Left lobe of liver (tissue), 2 donors: Measurements from ENCODE around the gene PODNL1. TPM values are rescaled to one million over a fixed set of nuclear protein-coding genes. Genes with fewer than 3 reads are reported as not detected.
"Not testable (repeated sequence)": the region's sequence is repeated elsewhere in the genome, so short reads cannot be mapped to it uniquely, and the experiment has no call there.

ENCODE experiments used
- ATAC-seq: fragments of 200-7000 bp; cut with Tn5 transposase; one replicate; pipeline ENCODE4 v1.9.1; 2020; ENCODE audit warnings: mild to moderate bottlenecking, moderate library complexity
- DNase-seq: peaks from one replicate; pipeline ENCODE4 v3.0.0-alpha.2; 2020; ENCODE audit warnings: low spot score
- total RNA-seq: library from RNA; stranded (reverse); gene quantifications from one replicate; pipeline ENCODE4 v1.2.1, GENCODE V29; 2021
- donor health status: DM: no; HTN: no; CAD: no; lungs with moderate emphysema.
- donor health status: DM: no; HTN: yes; CAD: no.

The PODNL1 gene
- total RNA-seq, 1 donor from 2014 or later = not detected

GRCh38 chr19:13974073-13974472 lies 35.9 kb upstream of the PODNL1 start:
- DNase-seq = no peak
- no peak for ATAC-seq

DNA sequence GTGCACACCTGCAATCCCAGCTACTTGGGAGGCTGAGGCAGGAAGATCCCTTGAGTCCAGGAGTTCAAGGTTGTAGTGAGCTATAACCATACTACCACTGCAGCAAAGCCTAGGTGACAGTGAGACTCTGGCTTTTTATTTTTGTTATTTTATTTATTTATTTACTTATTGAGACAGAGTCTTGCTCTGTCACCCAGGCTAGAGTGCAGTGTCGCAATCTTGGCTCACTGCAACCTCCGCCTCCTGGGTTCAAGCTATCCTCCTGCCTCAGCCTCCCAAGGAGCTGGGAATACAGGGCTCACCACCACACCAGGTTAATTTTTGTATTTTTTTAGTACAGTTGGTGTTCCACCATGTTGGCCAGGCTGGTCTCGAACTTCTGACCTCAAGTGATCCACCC lies 35.3 kb upstream of the PODNL1 start:
- ATAC-seq = not testable (repeated sequence)

GRCh38 chr19:13972368-13973155 lies 34.3 kb upstream of the PODNL1 start:
- peak; percentile 45 for DNase-seq
- ATAC-seq = peak; percentile 45

More for the DNA sequence above, 35.3 kb upstream of the PODNL1 start:
- not testable (repeated sequence) for DNase-seq

- not testable (repeated sequence) for DNase-seq, ATAC-seq
Measured at GRCh38 chr19:13971868-13972267, 33.7 kb upstream of the PODNL1 start.

DNA sequence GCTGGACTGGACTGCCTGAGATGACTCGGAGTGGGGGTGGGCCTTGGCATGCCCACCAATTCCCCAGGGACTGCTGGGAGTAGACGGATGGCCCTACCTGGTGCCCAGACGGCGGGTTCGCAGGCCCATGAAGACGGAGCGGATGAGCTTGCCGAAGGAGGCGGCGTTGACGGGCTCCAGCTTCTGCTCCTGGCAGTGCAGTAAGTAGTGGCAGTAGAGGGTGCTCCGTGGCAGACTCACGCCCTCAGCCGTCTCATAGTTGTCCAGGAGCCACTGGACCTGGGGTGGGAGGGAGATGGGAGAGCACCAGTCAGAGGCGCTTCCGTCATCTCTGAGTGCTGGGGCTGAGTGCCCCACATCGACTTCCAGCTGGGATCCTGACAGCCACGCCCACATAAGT lies 31.7 kb upstream of the PODNL1 start:
- ATAC-seq (no peak), DNase-seq (no peak)

- ATAC-seq = no peak
- no peak for DNase-seq
Measured at GRCh38 chr19:13968999-13969398, 30.8 kb upstream of the PODNL1 start.

GRCh38 chr19:13968383-13968935 lies 30.2 kb upstream of the PODNL1 start:
- no peak for ATAC-seq
- DNase-seq = no peak

DNA sequence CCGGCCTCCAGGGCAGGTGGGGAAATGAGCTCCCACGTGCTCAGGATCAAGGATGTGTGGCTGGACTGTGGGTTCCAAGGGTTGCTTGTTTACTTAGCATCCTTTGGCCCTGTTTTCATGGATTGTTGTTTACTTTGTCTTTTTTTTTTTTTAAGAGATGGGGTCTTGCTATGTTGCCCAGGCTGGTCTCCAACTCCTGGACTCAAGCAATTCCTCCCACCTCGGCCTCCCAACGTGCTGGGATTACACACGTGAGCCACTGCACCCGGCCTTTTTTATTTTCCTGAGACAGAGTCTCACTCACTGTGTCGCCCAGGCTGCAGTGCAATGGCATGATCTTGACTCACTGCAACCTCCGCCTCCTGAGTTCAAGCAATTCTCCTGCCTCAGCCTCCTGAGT lies 29.0 kb upstream of the PODNL1 start:
- not testable (repeated sequence) for DNase-seq, ATAC-seq

DNA sequence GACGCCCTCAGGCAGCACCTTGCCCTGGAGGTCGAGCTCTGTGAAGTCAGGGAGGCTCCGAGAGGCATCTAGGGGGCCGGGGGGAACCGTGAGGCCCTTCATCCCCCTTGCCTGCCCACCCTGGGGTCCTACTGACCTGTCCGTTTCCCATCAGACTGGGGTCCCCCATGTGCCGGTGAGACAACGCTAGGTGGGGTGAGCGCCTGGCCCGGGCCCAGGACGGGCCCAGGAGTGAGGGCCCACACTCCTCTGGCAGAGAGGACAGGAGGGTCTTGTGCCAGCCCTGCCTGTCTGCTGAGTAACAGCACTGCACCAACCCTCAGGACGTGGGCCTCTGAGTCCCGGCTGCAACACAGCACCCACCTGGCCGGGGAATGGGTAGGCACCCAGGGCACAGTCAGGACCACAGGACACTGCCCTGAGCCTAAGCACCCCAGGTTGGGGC lies 28.5 kb upstream of the PODNL1 start:
- DNase-seq (no peak), ATAC-seq (no peak)

DNA sequence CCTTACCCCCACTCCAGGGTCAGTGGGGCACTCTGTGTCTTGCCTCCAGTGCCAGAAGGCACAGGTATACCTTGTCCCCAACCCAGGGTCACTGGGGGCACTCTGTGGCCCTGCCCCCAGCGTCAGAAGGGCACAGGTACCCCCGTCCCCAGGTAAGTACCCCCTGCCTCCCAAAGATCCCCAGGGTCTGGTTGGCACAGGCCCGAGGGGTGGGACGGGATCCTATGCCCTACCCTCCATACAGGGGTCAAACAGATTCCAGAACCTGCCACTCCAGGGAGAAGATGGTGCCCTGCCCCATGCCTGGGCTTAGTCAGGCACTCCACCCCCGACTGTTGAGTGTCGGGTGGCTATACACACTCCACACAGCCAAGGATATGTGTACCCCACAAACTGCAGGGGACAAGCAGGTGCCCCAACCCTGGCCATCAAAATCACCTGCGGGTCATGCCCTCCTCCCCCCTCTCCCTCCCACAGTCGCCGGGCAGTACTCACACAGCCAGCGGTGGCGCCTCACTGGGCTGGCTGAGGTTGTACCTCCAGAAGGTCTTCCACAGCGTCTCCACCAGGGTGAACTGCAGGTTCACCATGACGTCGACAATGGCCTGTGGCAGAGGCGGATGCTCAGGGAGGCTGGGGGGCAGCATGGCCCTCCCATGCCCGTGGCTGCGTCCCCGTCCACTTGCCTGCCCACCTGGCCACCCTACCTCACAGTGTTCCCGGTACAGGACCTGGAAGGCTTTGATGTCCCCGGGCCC lies 27.9 kb upstream of the PODNL1 start:
- DNase-seq (no peak), ATAC-seq (no peak)

DNA sequence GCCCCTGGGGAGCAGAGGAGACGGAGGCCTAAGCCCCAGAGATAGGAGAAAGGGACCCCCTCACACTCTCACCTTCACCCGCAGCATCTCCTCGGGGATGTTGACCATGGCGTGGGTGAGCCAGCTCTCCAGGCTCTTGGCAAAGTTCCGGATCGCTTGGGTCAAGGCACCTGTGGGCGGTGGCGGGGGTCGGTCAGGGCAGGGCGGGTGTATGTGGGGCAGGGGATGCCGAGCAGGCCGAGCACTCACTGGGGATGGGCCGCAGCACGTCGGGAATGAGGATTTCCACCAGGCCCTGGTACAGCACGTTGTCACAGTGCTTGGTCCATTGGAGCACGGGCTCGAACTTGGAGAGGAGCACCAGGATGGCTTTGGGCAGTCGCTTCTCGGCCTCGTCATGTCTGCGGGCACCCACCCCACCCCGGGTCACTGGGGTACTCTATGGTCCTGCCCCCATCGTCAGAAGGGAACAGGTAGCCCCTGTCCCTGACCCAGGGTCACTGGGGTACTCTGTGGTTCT lies 27.2 kb upstream of the PODNL1 start:
- DNase-seq (no peak), ATAC-seq (no peak)

DNA sequence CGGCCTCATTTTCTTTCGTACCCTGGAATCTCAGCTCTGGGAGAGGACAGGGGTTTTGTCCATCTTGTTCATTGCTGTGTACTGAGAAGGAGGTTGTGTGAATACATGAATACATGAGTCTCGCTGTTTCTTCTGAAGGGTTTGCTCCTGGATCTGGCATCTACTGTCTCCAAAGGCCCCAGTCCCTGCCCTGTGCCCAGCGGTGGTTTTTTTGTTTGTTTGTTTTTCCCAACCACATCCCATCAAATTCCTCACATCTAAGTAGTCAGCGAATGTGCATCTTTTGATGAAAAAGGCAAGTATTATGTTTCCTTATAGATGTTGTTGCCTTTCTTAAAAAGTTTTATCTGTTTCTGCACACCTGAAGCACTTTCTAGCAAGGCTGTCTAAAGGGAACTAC lies 26.6 kb upstream of the PODNL1 start:
- no peak for DNase-seq
- no peak for ATAC-seq

DNA sequence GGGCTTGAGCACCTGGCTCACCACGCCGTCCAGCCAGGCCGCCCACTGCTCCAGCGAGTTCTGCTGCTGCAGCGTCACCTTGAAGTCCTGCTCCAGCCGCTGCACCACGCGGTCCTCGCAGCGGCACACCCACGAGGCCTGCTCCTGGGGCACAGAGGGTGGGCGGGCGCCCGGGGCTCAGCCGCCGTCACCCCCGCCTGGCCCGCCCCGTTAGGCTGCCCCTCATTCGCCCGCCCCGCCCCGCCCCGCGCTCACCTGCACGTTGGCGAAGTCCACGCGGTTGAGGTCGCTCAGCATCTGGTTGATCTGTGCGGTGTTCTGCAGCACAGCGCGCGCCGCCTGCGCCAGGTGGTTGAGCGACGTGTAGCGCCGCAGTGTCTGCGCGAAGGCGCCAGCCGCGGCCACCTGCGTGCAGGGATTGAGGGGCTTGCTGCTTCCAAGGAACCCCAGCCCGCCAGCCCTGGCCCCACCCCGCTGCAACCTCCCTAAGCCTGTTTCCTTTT lies 25.4 kb upstream of the PODNL1 start:
- DNase-seq (no peak), ATAC-seq (no peak)

DNA sequence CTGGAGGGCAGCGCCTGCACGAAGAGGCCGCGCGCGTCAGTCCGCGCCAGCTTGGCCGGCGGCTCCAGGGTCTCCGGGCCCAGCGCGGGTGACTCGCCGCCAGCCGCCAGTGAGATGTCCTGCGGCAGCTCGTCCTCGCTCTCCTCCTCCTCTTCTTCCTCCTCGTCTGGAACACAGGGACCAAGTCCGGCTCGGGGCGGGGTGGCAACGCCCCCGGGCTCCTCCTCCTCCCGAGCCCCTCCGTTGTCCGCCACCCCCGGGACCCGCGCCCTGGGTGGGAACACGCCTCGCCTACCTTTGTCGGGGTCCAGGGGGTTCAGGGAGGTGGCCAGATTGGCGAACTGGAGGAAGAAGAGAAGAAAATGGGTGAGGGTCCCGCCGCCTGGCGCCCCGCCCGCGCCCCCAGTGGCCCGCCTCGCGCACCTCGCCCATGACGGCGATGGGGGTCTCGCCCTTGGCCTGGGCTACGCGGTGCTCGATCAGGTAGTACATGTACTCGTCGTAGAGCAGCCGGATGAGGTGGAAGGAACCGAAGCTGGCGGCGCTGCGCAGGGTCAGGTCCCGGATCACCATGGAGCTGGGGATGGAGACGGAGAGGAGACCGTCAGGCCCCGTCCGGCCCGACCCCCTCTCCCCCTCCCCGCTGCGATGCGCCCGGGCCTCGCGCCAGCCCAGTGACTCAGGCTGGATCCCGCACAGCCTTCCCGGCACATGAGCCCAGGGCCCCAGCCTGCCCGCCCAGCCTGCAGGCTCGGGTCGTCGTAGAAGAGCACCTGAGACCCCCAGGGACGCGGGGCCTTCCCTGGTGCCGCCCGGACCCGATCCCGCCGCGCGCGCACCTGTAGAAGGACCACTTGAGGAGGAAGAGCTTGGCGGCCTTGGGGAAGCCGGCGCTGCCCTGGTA lies 24.7 kb upstream of the PODNL1 start:
- no peak for DNase-seq

GRCh38 chr19:13961826-13962698 lies 23.8 kb upstream of the PODNL1 start:
- ATAC-seq (no peak), DNase-seq (no peak)

More for the DNA sequence above, 24.7 kb upstream of the PODNL1 start:
- ATAC-seq = no peak

GRCh38 chr19:13960863-13961784 lies 22.9 kb upstream of the PODNL1 start:
- DNase-seq = no peak
- peak; percentile 5 for ATAC-seq

DNA sequence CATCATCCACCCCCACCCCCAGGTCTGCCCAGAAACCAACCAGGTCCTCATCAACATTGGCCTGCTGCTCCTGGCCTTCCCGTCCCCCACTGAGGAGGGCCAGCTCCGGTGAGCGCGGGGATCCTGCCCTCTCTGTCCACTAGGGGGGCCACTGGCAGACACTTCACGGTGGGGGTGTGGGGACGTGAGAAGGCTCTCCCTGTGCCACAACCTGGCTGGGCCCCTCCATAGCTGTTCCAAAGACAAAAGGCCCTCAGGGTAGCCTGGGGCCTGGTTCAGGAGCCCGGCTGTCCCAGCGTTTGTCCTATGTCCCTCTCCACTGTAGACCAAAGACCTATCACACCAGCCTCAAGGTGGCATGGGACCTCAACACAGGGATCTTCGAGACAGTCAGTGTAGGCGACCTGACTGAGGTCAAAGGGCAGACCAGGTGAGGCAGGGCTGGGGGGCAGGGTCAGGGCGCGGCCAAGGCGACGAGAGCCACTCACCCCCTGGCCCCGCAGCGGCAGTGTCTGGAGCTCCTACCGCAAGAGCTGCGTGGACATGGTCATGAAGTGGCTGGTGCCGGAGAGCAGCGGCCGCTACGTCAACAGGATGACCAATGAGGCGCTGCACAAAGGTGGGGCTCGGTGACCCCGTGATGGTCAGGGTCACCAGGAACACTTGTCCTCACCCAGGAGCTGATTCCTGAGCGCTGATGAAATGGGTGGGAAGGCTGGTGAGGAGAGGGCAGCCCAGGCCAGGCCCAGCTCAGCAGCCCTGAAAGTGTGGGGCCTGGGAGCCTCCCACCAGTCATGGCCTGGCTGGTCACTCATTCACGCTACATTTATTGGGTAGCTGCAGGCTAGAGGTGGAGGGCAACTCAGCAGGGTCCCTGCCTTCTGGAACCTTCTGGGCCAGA lies 22.0 kb upstream of the PODNL1 start:
- ATAC-seq = peak; percentile 20
- no peak for DNase-seq
